LoVo (cell line): Measurements from ENCODE around the gene TAS2R46.
"Not testable (repeated sequence)": the region's sequence is repeated elsewhere in the genome, so short reads cannot be mapped to it uniquely, and the experiment has no call there.

Source experiments
- DNase-seq: peaks from one replicate; pipeline ENCODE4 v3.0.0-alpha.2; 2016; ENCODE audit warnings: low spot score

TAS2R46 gene

DNA sequence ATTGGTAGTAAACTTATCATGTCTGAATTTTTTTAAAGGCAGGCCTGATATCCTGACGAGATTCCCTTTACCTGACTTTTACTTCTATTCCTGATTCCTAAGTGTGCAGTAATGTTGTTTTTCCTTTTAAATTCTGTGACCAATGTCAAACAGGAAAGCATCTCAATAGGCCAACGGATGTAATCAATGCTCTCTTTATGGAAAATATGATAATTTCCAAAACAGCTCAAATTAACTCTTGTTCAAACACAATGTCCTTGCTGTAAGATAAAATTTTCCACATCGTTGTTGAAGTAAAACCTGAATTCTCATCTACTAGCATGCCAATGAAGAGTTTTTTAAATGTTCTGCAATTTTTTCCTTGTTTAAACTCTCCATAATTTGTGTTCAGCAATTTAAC is 22.9 kb downstream of the TAS2R46 start:
- DNase-seq, result no peak

DNA sequence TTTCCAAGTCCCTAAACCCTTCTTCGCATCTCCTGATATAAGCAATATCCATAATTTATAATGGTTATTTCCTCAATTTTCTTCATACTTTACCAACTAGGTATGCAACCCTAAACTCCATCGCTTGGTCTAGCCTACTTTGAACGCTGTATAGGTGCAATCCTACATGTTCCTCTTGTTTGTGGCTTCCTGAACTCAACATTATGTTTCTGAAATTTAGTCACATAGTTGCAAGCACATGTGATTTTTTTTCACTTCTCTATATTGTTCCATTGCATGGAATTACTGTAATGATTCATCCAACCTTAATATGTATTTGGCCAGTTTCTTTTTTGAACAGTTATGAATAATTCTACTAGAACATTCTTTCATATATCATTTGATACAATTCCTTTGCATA is 28.1 kb downstream of the TAS2R46 start:
- not testable (repeated sequence) for DNase-seq

DNA sequence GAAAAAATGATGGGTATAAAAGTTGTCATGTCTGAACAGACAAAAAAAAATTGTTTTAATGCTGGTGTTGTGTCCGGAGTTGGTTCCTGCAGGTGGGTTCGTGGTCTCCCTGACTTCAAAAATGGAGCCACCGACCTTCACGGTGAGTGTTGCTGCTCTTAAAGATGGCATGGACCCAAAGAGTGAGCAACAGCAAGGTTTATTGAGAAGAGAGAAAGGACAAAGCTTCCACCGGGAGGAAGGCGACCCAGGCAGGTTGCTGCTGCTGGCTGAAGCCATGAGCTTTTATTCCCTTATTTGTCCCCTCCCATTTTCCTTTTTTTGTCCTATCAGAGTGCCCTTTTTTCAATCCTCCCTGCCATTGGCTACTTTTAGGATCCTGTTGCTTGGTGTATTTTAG is 30.8 kb downstream of the TAS2R46 start, which contains the start of gene TAS2R31:
TSS of gene TAS2R31 (minus strand) at position 101 of the 400 bp plus-strand sequence. CDS start at position 29, 72 bp downstream.
- DNase-seq, result no peak

DNA sequence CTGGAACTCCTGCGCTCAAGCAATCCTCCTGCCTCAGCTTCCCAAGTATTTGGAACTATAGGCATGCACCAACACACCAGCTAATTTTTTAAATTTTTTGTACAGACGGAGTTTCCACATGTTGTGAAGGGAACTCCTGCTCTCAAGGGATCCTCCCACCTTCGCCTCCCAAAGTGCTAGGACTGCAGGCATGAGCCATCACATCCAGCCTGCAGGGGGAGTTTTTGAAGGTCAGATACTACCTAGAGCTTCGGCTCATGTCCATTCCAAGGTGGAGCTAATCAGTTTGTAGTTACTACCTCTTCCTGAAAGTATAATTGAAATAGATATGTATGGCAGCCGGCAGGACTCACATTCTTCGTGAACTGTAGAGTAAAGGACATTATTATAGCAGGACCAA is 36.0 kb downstream of the TAS2R46 start:
- no peak for DNase-seq

DNA sequence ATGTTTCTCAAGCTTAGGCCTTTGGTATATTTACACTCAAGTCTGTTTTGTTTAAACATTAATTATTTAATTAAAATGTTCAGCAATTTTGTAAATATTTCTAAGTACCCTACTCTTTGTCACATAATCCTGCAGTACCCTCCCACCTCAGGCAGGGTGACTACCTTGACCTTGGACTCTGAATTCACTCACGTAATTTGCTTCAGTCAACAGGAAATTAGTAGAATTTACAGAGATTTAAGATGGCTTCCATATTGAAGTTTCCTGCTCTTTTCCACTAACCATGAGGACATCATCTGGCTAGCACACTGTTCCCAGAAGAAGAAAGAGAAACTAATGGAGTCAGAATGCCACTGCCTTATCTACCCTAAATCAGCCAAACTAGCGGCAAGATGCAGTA is 38.7 kb downstream of the TAS2R46 start:
- no peak for DNase-seq

DNA sequence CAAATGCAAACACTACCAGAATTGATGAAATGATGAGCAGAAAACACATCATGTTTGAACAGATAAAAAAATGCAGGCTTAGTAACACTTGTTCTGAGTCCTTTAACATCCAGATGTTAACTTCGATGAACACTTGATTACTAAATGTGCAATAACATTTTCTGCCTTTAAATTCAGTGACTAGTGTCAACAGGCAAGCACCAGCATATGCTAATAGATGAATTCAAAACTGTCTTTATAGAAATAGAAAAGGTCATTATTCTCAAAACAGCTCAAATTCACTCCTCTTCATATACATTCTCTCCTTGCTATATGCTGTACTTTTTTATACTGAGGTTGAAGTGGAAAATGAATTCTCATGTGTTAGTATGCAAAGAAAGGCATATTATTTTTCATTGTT is 39.6 kb downstream of the TAS2R46 start, which contains the start of gene TAS2R19:
TSS of gene TAS2R19 (minus strand) at position 101 of the 400 bp plus-strand sequence. CDS start at position 52, 49 bp downstream.
- DNase-seq, result no peak

DNA sequence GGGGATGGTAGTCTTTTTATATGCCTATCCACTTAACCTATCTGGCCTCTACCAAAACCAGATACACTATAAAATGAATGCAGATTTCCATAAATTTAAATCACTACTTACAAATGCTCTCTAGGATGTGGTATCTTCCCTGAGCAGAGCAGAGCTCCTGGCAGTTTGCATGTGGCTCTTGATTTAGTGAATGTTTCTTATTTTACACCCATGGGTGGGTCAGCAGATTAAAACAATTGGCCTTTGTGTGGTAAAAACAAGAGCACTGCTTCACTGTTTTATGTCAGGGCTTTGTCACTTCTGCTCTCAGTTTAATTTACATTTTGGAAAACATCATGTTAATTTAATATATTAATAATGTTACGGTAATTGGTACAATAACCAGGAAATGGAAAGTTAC is 45.2 kb downstream of the TAS2R46 start:
- DNase-seq, result no peak

DNA sequence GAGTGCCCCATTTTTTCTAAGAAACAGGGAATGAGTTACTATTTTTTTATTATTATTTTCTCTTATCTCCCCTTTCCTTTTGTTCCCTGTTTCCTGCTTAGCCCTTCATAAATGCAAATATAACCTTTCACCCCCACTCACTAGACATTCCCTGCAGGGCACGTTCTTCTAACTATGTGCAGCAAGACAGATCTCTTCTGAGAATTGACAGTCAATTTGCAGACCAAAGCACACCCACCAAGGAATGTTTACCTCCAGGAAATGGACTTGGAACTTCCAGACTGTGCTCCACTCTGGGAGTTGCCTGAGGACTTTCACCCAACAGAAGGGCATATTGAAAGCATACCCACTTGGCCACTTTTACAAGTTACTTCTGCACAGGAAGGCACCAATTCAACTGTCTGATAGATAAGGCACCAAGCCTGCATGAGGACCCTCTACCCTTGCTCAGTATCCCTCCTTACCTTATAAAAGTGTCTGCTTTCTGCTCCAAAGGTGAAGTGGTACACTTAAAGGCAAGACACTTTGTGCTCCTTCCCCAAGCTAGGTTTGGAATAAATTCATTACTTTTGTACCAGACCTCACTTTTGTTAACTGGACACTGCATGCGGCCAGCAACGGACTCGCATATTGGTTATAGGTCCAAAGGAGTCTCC is 46.2 kb downstream of the TAS2R46 start:
- peak; percentile 67 for DNase-seq

DNA sequence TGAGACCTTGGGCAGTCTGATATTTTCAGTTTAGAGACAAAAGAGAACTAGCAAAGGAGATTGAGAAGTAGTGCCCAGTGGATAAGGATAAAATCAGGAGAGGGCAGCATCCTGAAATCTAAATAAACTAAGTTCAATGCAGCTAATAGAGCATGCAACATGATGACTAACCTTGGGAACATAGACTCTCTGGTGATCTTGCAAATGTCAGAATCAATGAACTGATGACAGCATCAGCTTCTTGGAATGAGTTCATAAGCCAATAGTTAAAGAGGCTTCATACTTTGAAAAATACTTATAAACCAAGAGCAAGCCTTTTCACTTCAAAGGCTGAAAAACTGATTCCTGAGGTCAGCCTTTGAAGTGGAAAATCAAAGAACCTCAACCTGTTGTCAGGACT is 47.9 kb downstream of the TAS2R46 start:
- DNase-seq, result no peak
